Measurements from ENCODE around the gene AMOTL1.

- TF ChIP-seq CTCF (IDR thresholded peaks at IDR 0.05; ENCODE audit: extremely low read depth in 1 of 2, insufficient read depth in 1 of 2, low read depth in 1 of 2, low read length in 2 of 2), result no peak
- TF ChIP-seq EZH2 (IDR thresholded peaks at IDR 0.05; ENCODE audit: borderline replicate concordance, low read depth, low read length, severe bottlenecking), result no peak
- no peak for TF ChIP-seq POLR2A (IDR thresholded peaks at IDR 0.05; ENCODE audit: low read depth, low read length)
- no peak for TF ChIP-seq JUN (IDR thresholded peaks at IDR 0.05; ENCODE audit: borderline replicate concordance, insufficient read depth, insufficient read length, low read depth)
- no peak for TF ChIP-seq POLR2AphosphoS5 (IDR thresholded peaks at IDR 0.05; ENCODE audit: insufficient read depth, low read depth, low read length)
- no peak for TF ChIP-seq FOS (IDR thresholded peaks at IDR 0.05; ENCODE audit: borderline replicate concordance, insufficient read depth, low read length)
- no peak for TF ChIP-seq MYC (IDR thresholded peaks at IDR 0.05; ENCODE audit: low read depth, low read length)
- TF ChIP-seq GATA2 (IDR thresholded peaks at IDR 0.05; ENCODE audit: insufficient read depth, insufficient read length, low read depth, low read length), result no peak
- no peak for TF ChIP-seq MAX (IDR thresholded peaks at IDR 0.05; ENCODE audit: insufficient read depth, insufficient read length)
Measured at GRCh38 chr11:94762995-94763394, 5.2 kb upstream of the AMOTL1 start.

Measured in endothelial cell of umbilical vein (primary cell).